HG02763 (cell line): Measurements from ENCODE around the gene PVALB.

Experiments
- ATAC-seq: cut with Tn5 transposase; IDR thresholded peaks from one replicate; pipeline ENCODE4 v1.9.1; 2021; ENCODE audit warnings: mild to moderate bottlenecking, moderate library complexity; ENCODE audit not compliant: unreplicated experiment

Gene PVALB

DNA sequence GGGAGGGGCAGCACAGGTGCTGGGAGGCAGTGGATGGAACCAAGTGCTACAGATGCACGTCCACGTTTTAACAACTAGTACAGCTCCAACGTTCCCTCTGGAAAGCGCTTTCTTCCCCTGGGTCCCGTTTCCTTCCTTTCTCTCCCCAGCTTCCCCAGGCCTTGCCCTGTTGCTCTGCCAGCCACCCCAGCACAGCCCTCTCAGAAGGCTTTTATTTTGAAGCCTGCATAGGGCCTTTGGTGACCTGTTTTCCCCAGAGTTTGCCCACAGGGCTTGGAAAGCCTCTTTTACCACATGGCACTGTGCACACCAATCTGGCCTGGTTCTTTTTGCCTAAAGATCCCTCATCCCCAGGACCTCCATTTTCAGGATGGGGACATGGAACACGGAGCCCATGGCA is 30.1 kb upstream of the PVALB start:
- ATAC-seq, result no peak

DNA sequence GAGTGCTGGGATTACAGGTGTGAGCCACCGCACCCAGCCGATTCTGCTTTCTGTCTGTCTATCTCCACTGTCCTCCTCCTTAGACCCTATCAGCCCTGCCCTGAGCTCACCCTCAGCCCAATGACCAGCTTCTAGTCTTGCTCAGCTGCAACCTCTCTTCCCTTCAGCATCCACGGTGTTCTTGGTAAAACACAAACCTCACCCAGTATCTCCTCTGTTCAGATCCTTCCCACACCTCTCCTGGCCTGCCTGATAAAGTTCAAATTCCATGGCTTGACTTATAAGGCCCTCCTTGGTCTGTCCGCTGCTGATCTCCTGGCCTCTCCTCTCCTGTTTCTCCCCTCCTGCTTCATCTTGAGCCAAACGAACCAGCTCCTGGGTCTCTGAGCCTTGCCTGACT is 29.4 kb upstream of the PVALB start:
- no peak for ATAC-seq

DNA sequence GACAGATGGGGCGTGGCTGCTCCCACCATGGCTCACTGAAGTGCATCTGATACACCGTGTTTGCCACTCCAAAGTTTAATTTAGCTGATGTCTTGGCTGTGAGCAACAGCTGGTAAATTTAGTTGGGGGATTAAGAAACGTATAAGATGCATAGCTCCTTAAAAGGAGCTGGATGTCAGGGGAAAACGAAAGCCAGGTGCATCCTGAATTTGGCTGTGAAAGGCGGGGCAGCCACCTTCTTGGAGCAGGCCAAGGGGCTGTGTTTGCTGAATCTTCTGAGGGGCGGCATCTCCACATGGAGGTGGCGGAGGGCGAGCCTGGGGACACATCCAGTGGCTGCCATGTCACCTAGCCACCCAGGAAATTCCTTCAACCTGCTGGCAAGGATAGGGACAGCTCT is 23.3 kb upstream of the PVALB start:
- ATAC-seq, result no peak

DNA sequence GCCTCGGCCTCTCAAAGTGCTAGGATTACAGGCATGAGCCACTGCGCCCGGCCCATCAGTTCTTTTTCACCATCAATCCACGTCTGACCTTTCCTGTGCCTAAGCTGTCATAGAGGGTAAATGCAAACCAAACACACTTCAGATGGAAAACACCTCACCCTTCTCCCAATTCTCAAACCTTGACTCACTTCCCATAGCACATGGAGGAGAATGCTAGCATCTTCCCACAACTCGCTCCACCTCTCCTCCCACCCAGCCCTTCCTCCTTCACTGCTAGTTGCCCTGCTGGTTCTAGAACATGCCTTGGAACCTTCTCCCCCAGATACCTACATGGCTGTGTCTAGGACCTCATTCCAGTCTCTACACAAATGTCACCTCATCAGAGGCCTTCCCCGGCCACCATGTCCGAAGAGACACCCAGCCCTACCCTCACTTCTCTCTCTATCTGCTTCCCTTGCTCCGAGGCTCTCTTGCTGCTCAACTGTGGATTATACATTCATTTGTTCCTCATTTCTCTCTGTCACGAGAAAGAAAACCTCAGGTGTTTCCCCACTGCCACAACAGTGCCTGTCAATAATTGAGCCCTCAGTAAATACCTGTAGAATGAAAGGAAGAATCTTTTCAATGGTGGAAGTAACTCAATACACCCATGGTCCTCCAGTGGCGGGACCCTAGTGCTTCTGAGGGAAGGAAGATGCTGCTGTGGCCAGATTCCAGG is 22.7 kb upstream of the PVALB start:
- no peak for ATAC-seq

DNA sequence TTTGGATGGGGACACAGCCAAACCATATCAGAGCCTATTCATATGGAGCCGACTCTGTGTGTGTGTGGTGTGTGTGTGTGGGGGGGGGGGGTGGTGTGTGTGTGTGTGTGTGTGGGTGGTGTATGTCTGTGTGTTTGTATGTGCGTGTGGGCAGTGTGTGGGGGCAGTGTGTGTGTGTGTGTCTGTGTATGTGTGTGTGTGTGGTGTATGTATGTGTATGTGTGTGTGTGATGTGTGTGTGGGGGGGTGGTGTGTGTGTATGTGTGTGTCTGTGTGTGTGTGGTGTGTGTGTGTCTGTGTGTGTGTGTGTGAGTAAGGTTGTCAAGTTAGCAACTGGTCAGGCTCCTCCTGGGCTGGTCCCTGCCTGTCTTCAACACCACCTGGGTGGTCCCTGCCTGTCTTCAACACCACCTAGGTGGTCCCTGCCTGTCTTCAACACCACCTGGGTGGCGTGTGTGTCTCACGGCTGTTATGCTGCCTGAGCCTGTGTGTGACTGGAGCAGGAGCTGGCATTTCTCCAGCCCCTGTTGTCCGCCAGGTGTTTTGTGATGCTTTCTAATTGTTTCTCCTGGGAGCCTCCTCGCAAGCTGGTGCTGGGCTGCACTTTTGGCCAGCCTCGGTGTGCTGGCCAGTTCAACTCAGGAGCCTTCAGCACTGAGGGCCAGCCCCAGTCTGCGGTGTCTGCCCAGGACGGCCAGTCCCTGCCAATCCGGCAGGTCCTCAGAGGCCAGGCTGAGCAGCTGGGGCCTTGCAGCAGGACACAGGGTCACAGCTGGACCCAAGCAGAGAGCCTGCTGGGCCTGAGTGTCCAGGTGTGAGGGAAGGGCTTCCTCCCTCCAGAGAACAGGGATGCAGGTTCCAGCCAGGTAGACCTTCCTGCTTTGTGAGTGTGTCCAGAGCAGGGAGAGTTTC is 21.5 kb upstream of the PVALB start:
- ATAC-seq, result no peak

DNA sequence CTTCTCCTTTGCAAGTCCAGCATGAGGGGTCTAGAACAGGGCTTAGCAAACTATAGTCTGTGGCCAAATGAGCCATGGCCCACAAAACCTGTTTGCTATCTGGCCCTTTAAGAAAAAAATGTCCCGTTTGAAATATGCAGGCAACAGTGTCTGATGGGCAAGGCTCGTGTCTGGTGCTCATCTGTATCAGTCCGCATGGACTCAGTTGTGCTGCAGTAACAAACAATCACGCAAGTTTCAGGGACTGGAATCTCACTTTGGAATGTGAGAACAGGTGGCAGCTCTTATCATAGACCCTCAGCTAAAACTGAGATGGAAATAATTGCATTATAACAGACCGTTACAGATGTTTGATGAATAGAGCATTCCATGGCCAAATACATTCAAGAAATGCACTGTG is 19.1 kb upstream of the PVALB start:
- ATAC-seq, result no peak

DNA sequence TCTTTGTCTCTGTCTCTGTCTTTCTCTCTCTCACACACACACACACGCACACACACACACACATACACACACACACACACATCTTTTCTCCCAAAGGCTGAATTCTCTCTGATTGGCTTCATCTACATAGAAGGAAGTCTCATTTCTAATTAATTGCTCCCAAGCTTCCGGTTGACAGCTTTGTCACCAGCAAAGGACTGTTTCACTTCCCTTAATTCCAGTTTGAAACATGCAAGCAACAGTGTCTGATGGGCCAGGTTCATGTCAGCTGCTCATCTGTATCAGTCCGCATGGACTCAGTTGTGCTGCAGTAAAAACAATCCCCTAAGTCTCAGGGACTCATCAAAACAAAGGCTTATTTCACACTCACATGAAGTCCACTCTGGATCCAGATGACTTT is 16.2 kb upstream of the PVALB start:
- no peak for ATAC-seq

DNA sequence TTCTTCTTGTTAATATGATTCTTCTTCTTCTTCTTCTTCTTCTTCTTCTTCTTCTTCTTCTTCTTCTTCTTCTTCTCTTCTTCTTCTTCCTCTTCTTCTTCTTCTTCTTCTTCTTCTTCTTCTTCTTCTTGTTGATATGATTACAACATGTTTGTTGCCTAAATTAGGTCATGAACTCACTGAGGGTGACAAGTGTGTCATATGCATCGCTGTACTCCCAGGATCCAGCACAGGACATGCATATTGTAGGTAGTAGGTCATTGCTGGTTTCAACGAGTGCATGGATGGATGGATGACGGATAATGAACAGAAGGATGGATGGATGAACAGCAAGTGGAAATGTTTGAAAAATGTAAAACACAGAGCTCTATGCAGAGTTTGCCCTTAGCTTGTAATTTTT is 14.9 kb upstream of the PVALB start:
- no peak for ATAC-seq

GRCh38 chr22:36831206-36831605 is 14.4 kb upstream of the PVALB start:
- ATAC-seq, result no peak

GRCh38 chr22:36830601-36831000 is 13.8 kb upstream of the PVALB start:
- ATAC-seq, result no peak

GRCh38 chr22:36829370-36830002 is 12.7 kb upstream of the PVALB start:
- ATAC-seq, result no peak

DNA sequence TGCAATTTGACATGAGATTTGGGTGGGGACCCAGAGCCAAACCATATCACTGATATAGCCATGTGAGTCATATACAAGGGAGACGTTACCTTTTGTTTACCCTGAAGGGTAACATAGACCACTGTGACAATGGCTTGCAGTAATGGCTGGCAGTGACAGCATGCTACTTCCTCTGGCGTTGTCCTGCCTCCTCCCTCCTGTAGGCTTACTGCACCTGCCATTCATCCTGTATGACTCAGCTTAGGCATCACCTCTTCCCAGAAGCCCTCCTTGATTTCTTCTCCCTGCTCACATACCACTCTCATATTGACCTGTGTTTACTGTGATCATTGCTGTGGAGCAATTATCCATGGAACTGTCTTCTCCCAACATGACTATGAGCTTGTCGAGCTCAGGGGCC is 12.0 kb upstream of the PVALB start:
- no peak for ATAC-seq

- ATAC-seq, result no peak
Measured at GRCh38 chr22:36826262-36826661, 9.4 kb upstream of the PVALB start.

DNA sequence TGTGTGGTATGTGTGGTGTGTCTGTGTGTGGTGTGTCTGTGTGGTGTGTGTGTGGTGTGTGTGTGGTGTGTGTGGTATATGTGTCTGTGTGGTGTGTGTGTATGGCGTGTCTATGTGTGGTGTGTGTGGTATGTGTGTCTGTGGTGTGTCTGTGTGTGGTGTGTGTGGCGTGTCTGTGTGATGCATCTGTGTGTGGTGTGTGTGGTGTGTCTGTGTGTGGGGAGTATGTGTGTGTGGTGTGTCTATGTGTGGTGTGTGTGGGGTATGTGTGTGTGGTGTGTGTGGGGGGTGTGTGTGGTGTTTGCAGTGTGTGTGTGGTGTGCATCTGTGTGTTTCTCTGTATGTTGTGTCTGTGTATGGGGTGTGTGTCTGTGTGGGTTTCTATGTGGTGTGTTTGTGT is 7.8 kb upstream of the PVALB start:
- ATAC-seq, result no peak

DNA sequence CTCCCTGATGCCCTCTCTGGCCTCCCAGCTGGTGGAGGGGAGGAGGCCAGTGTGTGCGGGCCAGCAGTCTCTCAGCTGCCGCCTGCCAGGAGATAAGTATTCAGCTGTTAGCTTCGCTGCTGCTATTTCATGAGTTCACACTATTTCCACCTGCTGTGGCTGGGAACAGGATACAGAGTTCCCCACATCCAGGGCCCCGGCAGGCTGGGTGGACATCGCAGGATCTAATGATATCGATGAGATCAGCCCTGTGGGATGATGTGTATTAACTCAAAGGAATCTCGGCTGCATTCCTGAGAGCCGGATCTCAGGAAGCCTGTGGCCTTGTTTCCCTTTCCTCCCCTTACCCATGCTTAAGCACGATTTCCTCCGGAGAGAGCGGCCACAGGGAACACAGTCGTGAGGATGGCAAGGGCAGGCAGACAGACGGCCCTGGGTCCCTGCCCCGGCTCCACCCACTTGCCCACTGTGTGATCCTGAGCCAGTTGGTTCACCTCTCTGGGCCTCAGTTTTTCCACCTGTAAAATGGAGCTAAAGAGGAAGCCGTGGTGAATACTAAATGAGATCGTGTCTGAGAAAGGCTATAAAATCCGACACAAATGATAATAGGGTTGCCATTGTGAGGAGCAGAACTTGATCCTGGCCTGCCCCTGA is 6.5 kb upstream of the PVALB start:
- ATAC-seq, result no peak

GRCh38 chr22:36822581-36822980 is 5.7 kb upstream of the PVALB start:
- ATAC-seq, result no peak

DNA sequence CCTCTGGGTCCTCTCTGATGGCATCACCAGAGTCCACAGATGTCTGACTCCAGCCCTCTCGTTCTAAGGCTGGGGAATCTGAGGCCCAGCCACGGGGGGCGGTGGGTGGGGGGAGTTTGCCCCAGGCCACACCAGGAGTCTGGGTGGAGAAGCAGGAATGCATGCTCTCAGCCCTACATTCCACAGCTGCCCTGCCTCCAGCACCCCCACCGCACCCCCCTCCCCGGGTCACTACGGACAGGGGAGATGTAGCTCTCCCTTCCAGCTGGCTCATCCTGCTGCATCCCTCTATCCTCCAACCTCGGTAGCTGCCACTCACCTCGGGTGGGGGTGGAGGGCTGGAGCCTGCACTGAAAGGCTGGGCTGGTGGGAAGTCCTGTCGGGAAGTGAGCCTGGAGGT is 2.3 kb upstream of the PVALB start:
- ATAC-seq, result no peak

DNA sequence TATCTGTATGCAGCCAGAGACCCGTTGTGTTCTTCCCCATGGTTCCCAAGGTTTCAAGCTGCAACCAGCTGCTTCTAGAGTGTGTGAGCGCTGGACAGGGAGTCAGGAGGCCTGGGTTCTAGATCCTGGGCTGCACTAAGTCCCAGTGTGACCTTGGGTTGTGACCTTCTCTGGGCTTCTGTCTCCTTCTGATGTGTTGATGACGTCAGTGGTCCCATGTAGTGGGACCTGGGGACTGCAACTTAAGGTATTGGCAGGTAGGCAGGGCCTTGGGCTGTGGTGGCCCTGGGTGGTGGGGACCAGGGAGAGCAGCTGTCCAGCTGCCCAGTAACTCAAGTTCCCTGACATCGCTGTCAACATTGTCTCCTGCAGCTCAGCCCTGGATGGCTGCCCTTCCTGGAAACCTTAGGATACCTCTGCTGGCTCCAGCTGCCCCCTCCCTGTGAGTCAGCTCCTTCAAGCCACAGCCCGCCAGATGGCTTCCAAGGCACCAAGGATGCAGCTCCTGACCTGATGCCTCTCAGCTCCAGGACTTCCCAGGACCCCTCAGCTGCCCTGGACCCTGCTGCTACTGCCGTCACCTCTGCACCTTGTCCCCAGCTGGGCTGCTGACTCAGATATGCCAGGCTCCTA is 1.3 kb upstream of the PVALB start:
- no peak for ATAC-seq

GRCh38 chr22:36817525-36817848 is 652 bp upstream of the PVALB start:
- no peak for ATAC-seq

DNA sequence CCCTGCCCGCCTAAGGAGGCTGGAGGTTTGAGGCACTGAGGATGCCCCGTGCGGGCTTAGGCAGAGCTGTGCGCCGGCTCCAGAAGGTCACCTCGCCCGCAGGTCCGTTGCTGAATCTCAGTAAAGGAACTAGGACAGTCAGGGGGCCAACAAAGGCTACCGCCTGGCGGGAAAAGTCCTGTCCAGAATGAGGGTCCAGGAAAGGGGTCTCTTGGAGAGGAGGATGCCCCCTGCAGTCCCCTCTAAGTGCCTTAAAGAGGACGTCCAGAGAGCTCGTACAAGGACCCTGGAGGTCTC is 548 bp downstream of the PVALB start:
- no peak for ATAC-seq
